Measurements from ENCODE around the gene PEX3. TPM values are rescaled to one million over a fixed set of nuclear protein-coding genes. Genes with fewer than 3 reads are reported as not detected.

The PEX3 gene
- total and polyA plus RNA-seq, 2 donors (not counting 1 experiment from before 2014, with no cell fraction given) = 9.3 to 23.2 TPM

GRCh38 chr6:143501851-143502250 lies 51.2 kb downstream of the PEX3 start:
- Histone ChIP-seq H3K79me2 (ENCODE audit: control insufficient read depth, insufficient read depth, low read length) (no peaks in the 10 kb centered on the region), H3K27ac (ENCODE audit: low read length in 2 of 2) (no peak overlapping the region), H2AFZ (ENCODE audit: insufficient read depth, low read depth, low read length, poor library complexity, severe bottlenecking) (no peak overlapping the region), H3K4me2 (replicated peaks; ENCODE audit: low read depth, low read length, poor library complexity, severe bottlenecking) (no peak overlapping the region), H3K9me3 (ENCODE audit: control extremely low read depth in 1 of 3, control insufficient read depth in 2 of 3, insufficient read depth in 1 of 3, low read length in 2 of 3) (no peaks in the 10 kb centered on the region), H3K4me3 (ENCODE audit: control extremely low read depth in 1 of 5, extremely low read depth in 1 of 5, insufficient read depth in 1 of 5, low read depth in 2 of 5, low read length in 4 of 5) (no peak overlapping the region), H3K9ac (ENCODE audit: low read length) (no peak overlapping the region), H4K20me1 (ENCODE audit: control insufficient read depth, insufficient read depth, low read length, poor library complexity, severe bottlenecking) (no peaks in the 10 kb centered on the region), H3K27me3 (replicated peaks in 1 of 4; ENCODE audit: control extremely low read depth in 1 of 4, control insufficient read depth in 3 of 4, insufficient read depth in 4 of 4, low read length in 3 of 4) (no peaks in the 10 kb centered on the region), H3K4me1 (ENCODE audit: control insufficient read depth in 2 of 2, insufficient read depth in 2 of 2, low read length in 2 of 2) (no peaks in the 10 kb centered on the region), H3K36me3 (replicated peaks in 1 of 2; ENCODE audit: control extremely low read depth in 1 of 2, control insufficient read depth in 1 of 2, extremely low read depth in 1 of 2, insufficient read depth in 2 of 2, low read length in 1 of 2) (peaks cover 3 to 10% of the 10 kb centered on the region in 2 experiments)
- Mint-ChIP-seq H3K27ac (no peak overlapping the region), H3K4me1 (no peaks in the 10 kb centered on the region), H3K9me3 (ENCODE audit: insufficient read depth) (no peaks in the 10 kb centered on the region), H3K4me3 (no peak overlapping the region), H3K27me3 (no peaks in the 10 kb centered on the region)
- WGBS (ENCODE audit: insufficient coverage) = no CpG with 5 or more reads among the region's 2 CpGs
- no peak for TF ChIP-seq CTCF (IDR thresholded peaks at IDR 0.05)
- no peak for TF ChIP-seq EZH2 (IDR thresholded peaks at IDR 0.05; ENCODE audit: borderline replicate concordance, insufficient read depth, low read depth, low read length, poor library complexity, severe bottlenecking)
- ChIA-PET POLR2A (no interaction called here), CTCF (interaction anchor here (1.6 kb wide), 1 partner anchor 27 kb away, joined by 4 read pairs; no protein-coding TSS in a partner anchor)
- ATAC-seq (ENCODE audit: low read depth) = no peak
- no peak for DNase-seq
- intact Hi-C loops (cut with micrococcal nuclease) = no loop called here

GRCh38 chr6:143504369-143504768 lies 53.8 kb downstream of the PEX3 start:
- Histone ChIP-seq H4K20me1 (ENCODE audit: control insufficient read depth, insufficient read depth, low read length, poor library complexity, severe bottlenecking) (no peaks in the 10 kb centered on the region), H3K79me2 (ENCODE audit: control insufficient read depth, insufficient read depth, low read length) (no peaks in the 10 kb centered on the region), H3K9ac (ENCODE audit: low read length) (no peak overlapping the region), H2AFZ (ENCODE audit: insufficient read depth, low read depth, low read length, poor library complexity, severe bottlenecking) (no peak overlapping the region), H3K9me3 (ENCODE audit: control extremely low read depth in 1 of 3, control insufficient read depth in 2 of 3, insufficient read depth in 1 of 3, low read length in 2 of 3) (no peaks in the 10 kb centered on the region), H3K4me3 (ENCODE audit: control extremely low read depth in 1 of 5, extremely low read depth in 1 of 5, insufficient read depth in 1 of 5, low read depth in 2 of 5, low read length in 4 of 5) (no peak overlapping the region), H3K36me3 (replicated peaks in 1 of 2; ENCODE audit: control extremely low read depth in 1 of 2, control insufficient read depth in 1 of 2, extremely low read depth in 1 of 2, insufficient read depth in 2 of 2, low read length in 1 of 2) (peaks cover 3 to 7% of the 10 kb centered on the region in 2 experiments), H3K4me2 (replicated peaks; ENCODE audit: low read depth, low read length, poor library complexity, severe bottlenecking) (no peak overlapping the region), H3K27me3 (replicated peaks in 1 of 4; ENCODE audit: control extremely low read depth in 1 of 4, control insufficient read depth in 3 of 4, insufficient read depth in 4 of 4, low read length in 3 of 4) (no peaks in the 10 kb centered on the region), H3K4me1 (ENCODE audit: control insufficient read depth in 2 of 2, insufficient read depth in 2 of 2, low read length in 2 of 2) (peaks cover 10 to 13% of the 10 kb centered on the region in 2 donors), H3K27ac (ENCODE audit: low read length in 2 of 2) (no peak overlapping the region)
- intact Hi-C loops (cut with micrococcal nuclease) = no loop called here
- no CpG with 5 or more reads among the region's 1 CpG for WGBS (ENCODE audit: insufficient coverage)
- TF ChIP-seq EZH2 (IDR thresholded peaks at IDR 0.05; ENCODE audit: borderline replicate concordance, insufficient read depth, low read depth, low read length, poor library complexity, severe bottlenecking) (no peak), CTCF (IDR thresholded peaks at IDR 0.05) (no peak)
- ChIA-PET CTCF (no interaction called here), POLR2A (no interaction called here)
- Mint-ChIP-seq H3K27ac (no peak overlapping the region), H3K4me3 (no peak overlapping the region), H3K4me1 (peaks cover 11% of the 10 kb centered on the region), H3K27me3 (no peaks in the 10 kb centered on the region), H3K9me3 (ENCODE audit: insufficient read depth) (no peaks in the 10 kb centered on the region)
- ATAC-seq (ENCODE audit: low read depth) (no peak), DNase-seq (no peak)
